ENCODE measurements around the gene DNAJB8.

- TF ChIP-seq POLR2A (IDR thresholded peaks at IDR 0.05; ENCODE audit: extremely low read depth, insufficient read length) (no peak), CTCF (IDR thresholded peaks at IDR 0.05; ENCODE audit: low read depth, low read length) (no peak)
- TF ChIP-seq, protein P1, sequence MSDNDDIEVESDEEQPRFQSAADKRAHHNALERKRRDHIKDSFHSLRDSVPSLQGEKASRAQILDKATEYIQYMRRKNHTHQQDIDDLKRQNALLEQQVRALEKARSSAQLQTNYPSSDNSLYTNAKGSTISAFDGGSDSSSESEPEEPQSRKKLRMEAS (IDR thresholded peaks at IDR 0.05; ENCODE audit: low read depth, low read length) = no peak
Measured at GRCh38 chr3:128434524-128434923, 32.2 kb downstream of the DNAJB8 start.

All from NB4 (cell line).